ENCODE results near the gene VRTN.
"Not testable (repeated sequence)": the region's sequence is repeated elsewhere in the genome, so short reads cannot be mapped to it uniquely, and the experiment has no call there.

DNA sequence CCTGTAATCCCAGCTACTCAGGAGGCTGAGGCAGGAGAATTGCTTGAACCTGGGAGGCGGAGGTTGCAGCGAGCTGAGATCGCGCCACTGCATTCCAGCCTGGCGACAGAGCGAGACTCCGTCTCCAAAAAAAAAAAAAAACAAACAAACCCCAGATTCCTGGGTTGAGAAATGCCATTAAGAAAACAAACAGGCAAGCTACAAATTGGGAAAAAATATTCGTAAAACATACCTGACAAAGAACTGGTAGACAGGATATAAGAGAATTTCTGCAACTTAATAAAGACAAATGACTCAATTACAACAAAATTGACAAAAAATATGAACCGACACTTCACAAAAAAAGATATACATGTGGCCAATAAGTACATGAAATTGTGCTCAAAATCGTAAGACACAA is 33.3 kb downstream of the VRTN start:
- TF ChIP-seq, protein P1, sequence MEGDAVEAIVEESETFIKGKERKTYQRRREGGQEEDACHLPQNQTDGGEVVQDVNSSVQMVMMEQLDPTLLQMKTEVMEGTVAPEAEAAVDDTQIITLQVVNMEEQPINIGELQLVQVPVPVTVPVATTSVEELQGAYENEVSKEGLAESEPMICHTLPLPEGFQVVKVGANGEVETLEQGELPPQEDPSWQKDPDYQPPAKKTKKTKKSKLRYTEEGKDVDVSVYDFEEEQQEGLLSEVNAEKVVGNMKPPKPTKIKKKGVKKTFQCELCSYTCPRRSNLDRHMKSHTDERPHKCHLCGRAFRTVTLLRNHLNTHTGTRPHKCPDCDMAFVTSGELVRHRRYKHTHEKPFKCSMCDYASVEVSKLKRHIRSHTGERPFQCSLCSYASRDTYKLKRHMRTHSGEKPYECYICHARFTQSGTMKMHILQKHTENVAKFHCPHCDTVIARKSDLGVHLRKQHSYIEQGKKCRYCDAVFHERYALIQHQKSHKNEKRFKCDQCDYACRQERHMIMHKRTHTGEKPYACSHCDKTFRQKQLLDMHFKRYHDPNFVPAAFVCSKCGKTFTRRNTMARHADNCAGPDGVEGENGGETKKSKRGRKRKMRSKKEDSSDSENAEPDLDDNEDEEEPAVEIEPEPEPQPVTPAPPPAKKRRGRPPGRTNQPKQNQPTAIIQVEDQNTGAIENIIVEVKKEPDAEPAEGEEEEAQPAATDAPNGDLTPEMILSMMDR (IDR thresholded peaks at IDR 0.05; ENCODE audit: insufficient read depth, low read length): not testable (repeated sequence)
- TF ChIP-seq POLR2AphosphoS5 (IDR thresholded peaks at IDR 0.05; ENCODE audit: low read depth): not testable (repeated sequence)
- TF ChIP-seq, protein P2, sequence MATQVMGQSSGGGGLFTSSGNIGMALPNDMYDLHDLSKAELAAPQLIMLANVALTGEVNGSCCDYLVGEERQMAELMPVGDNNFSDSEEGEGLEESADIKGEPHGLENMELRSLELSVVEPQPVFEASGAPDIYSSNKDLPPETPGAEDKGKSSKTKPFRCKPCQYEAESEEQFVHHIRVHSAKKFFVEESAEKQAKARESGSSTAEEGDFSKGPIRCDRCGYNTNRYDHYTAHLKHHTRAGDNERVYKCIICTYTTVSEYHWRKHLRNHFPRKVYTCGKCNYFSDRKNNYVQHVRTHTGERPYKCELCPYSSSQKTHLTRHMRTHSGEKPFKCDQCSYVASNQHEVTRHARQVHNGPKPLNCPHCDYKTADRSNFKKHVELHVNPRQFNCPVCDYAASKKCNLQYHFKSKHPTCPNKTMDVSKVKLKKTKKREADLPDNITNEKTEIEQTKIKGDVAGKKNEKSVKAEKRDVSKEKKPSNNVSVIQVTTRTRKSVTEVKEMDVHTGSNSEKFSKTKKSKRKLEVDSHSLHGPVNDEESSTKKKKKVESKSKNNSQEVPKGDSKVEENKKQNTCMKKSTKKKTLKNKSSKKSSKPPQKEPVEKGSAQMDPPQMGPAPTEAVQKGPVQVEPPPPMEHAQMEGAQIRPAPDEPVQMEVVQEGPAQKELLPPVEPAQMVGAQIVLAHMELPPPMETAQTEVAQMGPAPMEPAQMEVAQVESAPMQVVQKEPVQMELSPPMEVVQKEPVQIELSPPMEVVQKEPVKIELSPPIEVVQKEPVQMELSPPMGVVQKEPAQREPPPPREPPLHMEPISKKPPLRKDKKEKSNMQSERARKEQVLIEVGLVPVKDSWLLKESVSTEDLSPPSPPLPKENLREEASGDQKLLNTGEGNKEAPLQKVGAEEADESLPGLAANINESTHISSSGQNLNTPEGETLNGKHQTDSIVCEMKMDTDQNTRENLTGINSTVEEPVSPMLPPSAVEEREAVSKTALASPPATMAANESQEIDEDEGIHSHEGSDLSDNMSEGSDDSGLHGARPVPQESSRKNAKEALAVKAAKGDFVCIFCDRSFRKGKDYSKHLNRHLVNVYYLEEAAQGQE (IDR thresholded peaks at IDR 0.05; ENCODE audit: insufficient replicate concordance, low read depth): not testable (repeated sequence)

Data from HL-60 (cell line).